Measurements from ENCODE around the gene DCTD. TPM values are rescaled to one million over a fixed set of nuclear protein-coding genes. Genes with fewer than 3 reads are reported as not detected.

Gene DCTD
- total RNA-seq, 1 donor = 110 TPM

DNA sequence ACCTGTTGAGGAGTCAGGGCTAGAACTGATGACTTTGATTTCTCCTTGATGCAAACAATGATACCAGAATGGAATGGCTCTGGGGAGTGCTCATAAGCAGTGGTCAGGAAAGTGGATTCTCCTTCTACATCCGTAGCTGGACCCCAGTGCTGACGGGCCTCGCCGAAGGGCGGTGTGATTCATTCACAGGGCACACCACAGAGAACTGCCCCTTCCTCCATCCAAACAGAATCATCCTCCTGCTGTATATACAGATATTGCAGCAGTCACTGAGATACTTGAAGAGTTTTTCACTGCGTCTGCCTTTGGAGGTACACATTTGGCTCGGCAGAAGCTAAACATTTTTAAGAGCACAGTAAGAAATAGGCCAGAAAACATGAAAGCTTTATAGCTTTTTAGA is 7.3 kb upstream of the DCTD start:
- Histone ChIP-seq H3K79me2 (ENCODE audit: insufficient read depth, low read length) (no peaks in the 10 kb centered on the region), H3K4me1 (ENCODE audit: insufficient read depth, low read length) (peaks cover 15% of the 10 kb centered on the region), H3K4me2 (ENCODE audit: insufficient read depth, low read length) (no peak overlapping the region), H3K36me3 (ENCODE audit: insufficient read depth, low read length) (no peaks in the 10 kb centered on the region), H4K20me1 (ENCODE audit: insufficient read depth, low read length) (no peaks in the 10 kb centered on the region), H3K27me3 (ENCODE audit: insufficient read depth, low read length) (no peaks in the 10 kb centered on the region), H3K4me3 (ENCODE audit: insufficient read depth, low read length) (no peak overlapping the region), H3K9me3 (ENCODE audit: low read depth, low read length) (no peaks in the 10 kb centered on the region), H3K27ac (ENCODE audit: low read depth, low read length) (no peak overlapping the region), H2AFZ (ENCODE audit: low read length) (no peak overlapping the region)
- no peak for DNase-seq (ENCODE audit: insufficient read length, low spot score, missing footprints)
- TF ChIP-seq, protein P1, sequence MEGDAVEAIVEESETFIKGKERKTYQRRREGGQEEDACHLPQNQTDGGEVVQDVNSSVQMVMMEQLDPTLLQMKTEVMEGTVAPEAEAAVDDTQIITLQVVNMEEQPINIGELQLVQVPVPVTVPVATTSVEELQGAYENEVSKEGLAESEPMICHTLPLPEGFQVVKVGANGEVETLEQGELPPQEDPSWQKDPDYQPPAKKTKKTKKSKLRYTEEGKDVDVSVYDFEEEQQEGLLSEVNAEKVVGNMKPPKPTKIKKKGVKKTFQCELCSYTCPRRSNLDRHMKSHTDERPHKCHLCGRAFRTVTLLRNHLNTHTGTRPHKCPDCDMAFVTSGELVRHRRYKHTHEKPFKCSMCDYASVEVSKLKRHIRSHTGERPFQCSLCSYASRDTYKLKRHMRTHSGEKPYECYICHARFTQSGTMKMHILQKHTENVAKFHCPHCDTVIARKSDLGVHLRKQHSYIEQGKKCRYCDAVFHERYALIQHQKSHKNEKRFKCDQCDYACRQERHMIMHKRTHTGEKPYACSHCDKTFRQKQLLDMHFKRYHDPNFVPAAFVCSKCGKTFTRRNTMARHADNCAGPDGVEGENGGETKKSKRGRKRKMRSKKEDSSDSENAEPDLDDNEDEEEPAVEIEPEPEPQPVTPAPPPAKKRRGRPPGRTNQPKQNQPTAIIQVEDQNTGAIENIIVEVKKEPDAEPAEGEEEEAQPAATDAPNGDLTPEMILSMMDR (IDR thresholded peaks at IDR 0.05; ENCODE audit: extremely low read depth, low read depth, low read length) = no peak

DNA sequence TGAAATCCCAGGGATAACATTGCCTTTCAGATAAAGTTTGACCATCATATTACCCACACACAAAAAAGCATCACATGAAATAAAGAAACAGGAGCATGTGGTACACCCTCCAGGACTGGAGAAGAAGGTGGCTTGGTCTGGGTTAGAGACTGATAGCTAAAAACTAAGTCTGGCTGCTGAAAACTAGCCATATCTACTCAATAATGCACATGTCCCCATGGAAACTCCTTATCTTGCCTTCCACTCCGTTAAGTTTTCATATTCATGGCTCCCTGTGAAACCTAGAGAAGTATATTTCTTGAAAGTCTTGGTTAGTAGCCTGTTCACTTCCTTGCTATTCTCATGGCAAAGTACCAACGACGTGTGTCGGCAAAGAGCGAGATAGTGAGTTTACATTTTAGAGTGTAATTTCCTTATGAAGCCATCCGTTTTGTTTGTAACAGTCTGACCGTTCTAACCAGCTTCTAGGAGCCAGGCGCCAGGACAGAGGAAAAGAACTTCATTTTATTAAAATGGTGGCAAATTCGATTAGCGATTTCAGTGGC is 6.7 kb upstream of the DCTD start:
- Histone ChIP-seq H3K36me3 (ENCODE audit: insufficient read depth, low read length) (no peaks in the 10 kb centered on the region), H3K4me3 (ENCODE audit: insufficient read depth, low read length) (no peak overlapping the region), H3K27ac (ENCODE audit: low read depth, low read length) (no peak overlapping the region), H3K9me3 (ENCODE audit: low read depth, low read length) (no peaks in the 10 kb centered on the region), H4K20me1 (ENCODE audit: insufficient read depth, low read length) (no peaks in the 10 kb centered on the region), H3K4me2 (ENCODE audit: insufficient read depth, low read length) (no peak overlapping the region), H3K27me3 (ENCODE audit: insufficient read depth, low read length) (no peaks in the 10 kb centered on the region), H2AFZ (ENCODE audit: low read length) (no peak overlapping the region), H3K79me2 (ENCODE audit: insufficient read depth, low read length) (no peaks in the 10 kb centered on the region), H3K4me1 (ENCODE audit: insufficient read depth, low read length) (peaks cover 11% of the 10 kb centered on the region)
- no peak for DNase-seq (ENCODE audit: insufficient read length, low spot score, missing footprints)
- TF ChIP-seq, protein P1 (IDR thresholded peaks at IDR 0.05; ENCODE audit: extremely low read depth, low read depth, low read length) = no peak

DNA sequence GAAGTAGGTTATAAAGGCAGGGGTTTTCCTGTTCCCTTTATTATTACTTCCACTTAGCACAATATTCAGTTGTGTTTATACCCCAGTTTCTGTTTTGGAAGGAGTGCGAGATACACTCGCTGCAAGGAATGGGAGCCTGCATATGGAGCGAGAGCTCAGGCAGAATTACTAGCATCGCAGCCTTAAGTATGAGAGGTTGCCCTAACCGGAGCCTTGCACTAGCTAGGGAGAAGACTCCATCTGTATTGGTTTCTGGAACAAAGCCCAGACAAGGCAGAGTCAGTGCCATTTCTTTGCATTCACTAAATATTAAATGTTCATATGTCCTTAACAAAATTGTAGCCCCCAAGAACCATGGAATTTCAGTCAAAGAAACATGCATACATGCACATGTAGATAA is 6.2 kb upstream of the DCTD start:
- no peak overlapping the region for H3K27ac ChIP-seq (ENCODE audit: low read depth, low read length)
- no peak for DNase-seq (ENCODE audit: insufficient read length, low spot score, missing footprints)
- peak overlapping the region; percentile 59 for H3K4me3 ChIP-seq (ENCODE audit: insufficient read depth, low read length)
- no peaks in the 10 kb centered on the region for H3K36me3 ChIP-seq (ENCODE audit: insufficient read depth, low read length)
- TF ChIP-seq, protein P1 (IDR thresholded peaks at IDR 0.05; ENCODE audit: extremely low read depth, low read depth, low read length) = no peak
- H3K4me2 ChIP-seq (ENCODE audit: insufficient read depth, low read length) = peak overlapping the region; percentile 79
- peaks cover 8% of the 10 kb centered on the region for H3K4me1 ChIP-seq (ENCODE audit: insufficient read depth, low read length)
- no peaks in the 10 kb centered on the region for H3K79me2 ChIP-seq (ENCODE audit: insufficient read depth, low read length)
- H4K20me1 ChIP-seq (ENCODE audit: insufficient read depth, low read length) = no peaks in the 10 kb centered on the region
- no peaks in the 10 kb centered on the region for H3K9me3 ChIP-seq (ENCODE audit: low read depth, low read length)
- no peaks in the 10 kb centered on the region for H3K27me3 ChIP-seq (ENCODE audit: insufficient read depth, low read length)
- H2AFZ ChIP-seq (ENCODE audit: low read length) = peak overlapping the region; percentile 85

DNA sequence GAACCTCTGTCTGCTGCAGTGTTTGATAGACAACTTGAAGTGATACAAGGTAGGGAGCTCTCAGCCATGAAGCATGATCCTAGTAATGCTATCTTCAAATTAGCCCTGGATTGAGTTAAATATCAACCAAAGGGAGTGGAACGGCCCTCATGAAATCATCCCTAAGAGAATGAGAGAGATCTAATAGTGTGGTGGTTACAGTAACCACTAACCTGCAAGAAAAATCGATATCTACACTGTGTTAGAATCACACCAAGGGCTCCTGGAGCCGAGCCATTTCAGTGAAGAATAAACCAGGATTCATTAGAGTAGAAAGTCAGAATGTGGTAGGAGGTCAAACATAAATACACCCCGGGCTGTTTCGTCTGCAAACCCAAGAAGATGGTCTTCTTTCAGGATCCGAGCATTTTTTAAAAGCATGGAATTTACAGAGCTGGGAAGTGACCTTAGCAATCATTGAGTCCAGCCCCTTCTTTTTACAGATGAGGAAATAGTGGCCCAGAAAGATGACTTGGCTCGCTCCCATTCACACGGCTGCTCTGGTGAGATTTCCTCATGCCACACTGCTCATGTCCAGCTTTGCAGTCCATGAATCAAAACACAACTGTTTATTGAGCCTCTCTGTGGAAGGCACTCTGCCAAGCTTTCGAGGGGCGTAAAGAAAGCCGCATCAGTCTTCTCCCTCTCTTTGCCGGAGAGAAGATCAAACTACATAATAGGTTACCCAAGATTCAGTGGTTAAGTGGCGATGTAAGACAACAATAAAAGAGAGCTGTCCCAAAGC is 5.5 kb upstream of the DCTD start:
- Histone ChIP-seq H2AFZ (ENCODE audit: low read length) (peak overlapping the region; percentile 85), H3K4me1 (ENCODE audit: insufficient read depth, low read length) (peaks cover 12% of the 10 kb centered on the region)

More for the DNA sequence above, 5.5 kb upstream of the DCTD start:
- no peaks in the 10 kb centered on the region for H3K36me3 ChIP-seq (ENCODE audit: insufficient read depth, low read length)
- H3K4me3 ChIP-seq (ENCODE audit: insufficient read depth, low read length) = peak overlapping the region; percentile 59
- H3K27ac ChIP-seq (ENCODE audit: low read depth, low read length) = no peak overlapping the region
- DNase-seq (ENCODE audit: insufficient read length, low spot score, missing footprints) = no peak
- TF ChIP-seq, protein P1 (IDR thresholded peaks at IDR 0.05; ENCODE audit: extremely low read depth, low read depth, low read length) = no peak
- H3K79me2 ChIP-seq (ENCODE audit: insufficient read depth, low read length) = peaks cover under 1% of the 10 kb centered on the region
- H4K20me1 ChIP-seq (ENCODE audit: insufficient read depth, low read length) = no peaks in the 10 kb centered on the region
- no peaks in the 10 kb centered on the region for H3K27me3 ChIP-seq (ENCODE audit: insufficient read depth, low read length)
- H3K9me3 ChIP-seq (ENCODE audit: low read depth, low read length) = no peaks in the 10 kb centered on the region
- H3K4me2 ChIP-seq (ENCODE audit: insufficient read depth, low read length) = peak overlapping the region; percentile 79

Measured in osteoblast (primary cell).